HepG2 (cell line): ENCODE measurements around the gene COX7A2L. TPM values are rescaled to one million over a fixed set of nuclear protein-coding genes. Genes with fewer than 3 reads are reported as not detected.

Source experiments
- AKNA ChIP-seq: sonication (generic); formaldehyde crosslinking; IDR thresholded peaks from 2 replicates; pipeline ENCODE4 v1.4.0; 2020; ENCODE audit warnings: missing genetic modification reagents, borderline replicate concordance
- HOXA3 ChIP-seq: sonication (generic); formaldehyde crosslinking; IDR thresholded peaks from 2 replicates; pipeline ENCODE4 v1.5.0; 2020; ENCODE audit warnings: missing genetic modification reagents
- KDM4B ChIP-seq: sonication (generic); formaldehyde crosslinking; IDR thresholded peaks from 2 replicates; pipeline ENCODE4 v1.4.0; 2020; ENCODE audit warnings: missing genetic modification reagents
- KLF13 ChIP-seq: sonication (generic); formaldehyde crosslinking; IDR thresholded peaks from 2 replicates; pipeline ENCODE4 v1.4.0; 2020; ENCODE audit warnings: mild to moderate bottlenecking, missing genetic modification reagents
- KLF9 ChIP-seq: IDR thresholded peaks from 2 replicates; pipeline ENCODE4 v1.6.1; 2016; ENCODE audit warnings: low read depth
- MAZ ChIP-seq, 2 experiments: sonication (generic) in 1 of 2; formaldehyde crosslinking in 1 of 2; IDR thresholded peaks; 2 replicates each; pipeline versions ENCODE4 v1.5.0 to v1.6.1; 2012 to 2020; ENCODE audit warnings: low read depth in 2 of 2, mild to moderate bottlenecking in 2 of 2, borderline replicate concordance in 1 of 2, improper control_type of control experiment in 1 of 2, low read length in 1 of 2, missing genetic modification reagents in 1 of 2, moderate library complexity in 1 of 2
- MTF2 ChIP-seq: sonication (generic); formaldehyde crosslinking; IDR thresholded peaks from 2 replicates; pipeline ENCODE4 v1.5.0; 2020; ENCODE audit warnings: missing genetic modification reagents, borderline replicate concordance
- NFIB ChIP-seq: sonication (generic); formaldehyde crosslinking; IDR thresholded peaks from 2 replicates; pipeline ENCODE4 v1.9.0; 2021; ENCODE audit warnings: missing genetic modification reagents, mild to moderate bottlenecking, borderline replicate concordance
- NR2F6 ChIP-seq, 2 experiments: IDR thresholded peaks; 2 replicates each; pipeline ENCODE4 v1.6.1; 2016; ENCODE audit warnings: antibody characterized with exemption in 1 of 2, mild to moderate bottlenecking in 1 of 2
- SMARCE1 ChIP-seq: fragments of 450-650 bp; IDR thresholded peaks from 2 replicates; pipeline ENCODE4 v1.6.1; 2017; ENCODE audit warnings: borderline replicate concordance
- TMF1 ChIP-seq: sonication (generic); formaldehyde crosslinking; IDR thresholded peaks from 2 replicates; pipeline ENCODE4 v1.8.1; 2022; ENCODE audit warnings: low read depth, missing genetic modification reagents
- ZBTB38 ChIP-seq: sonication (generic); formaldehyde crosslinking; IDR thresholded peaks from 2 replicates; pipeline ENCODE4 v1.5.1; 2020; ENCODE audit warnings: mild to moderate bottlenecking, missing genetic modification reagents
- ZC3H4 ChIP-seq: sonication (generic); formaldehyde crosslinking; IDR thresholded peaks from 2 replicates; pipeline ENCODE4 v1.4.0; 2020; ENCODE audit warnings: missing genetic modification reagents, borderline replicate concordance
- ZFAT ChIP-seq: sonication (generic); formaldehyde crosslinking; conservative IDR thresholded peaks from 2 replicates; pipeline ENCODE4 v1.8.1; 2023; ENCODE audit warnings: missing genetic modification reagents, inconsistent platforms
- polyA plus RNA-seq, 8 experiments: library from polyadenylated mRNA; depleted of rRNA in 3 of 8; stranded (reverse) in 7 of 8; unstranded in 1 of 8; fragments of >200 nt; fragmentation: Illumina TruSeq in 4 of 8; extraction: Trizol in 4 of 8; gene quantifications; 2 replicates each; pipeline versions ENCODE4 v1.2.1 to v1.2.3, GENCODE V29; 2011 to 2016; ENCODE audit warnings: low read depth in 4 of 8, missing spikeins in 1 of 8, mixed read lengths in 1 of 8; ENCODE audit not compliant: insufficient read depth in 1 of 8
- total RNA-seq, 5 experiments: library from RNA; depleted of rRNA; stranded (reverse); fragments of >200 nt; fragmentation: Illumina TruSeq; extraction: Trizol; gene quantifications; 2 replicates each; pipeline ENCODE4 v1.2.3, GENCODE V29; 2016; ENCODE audit warnings: low read depth in 1 of 5
- TF ChIP-seq, protein P1 (sequence below): sonication (generic); formaldehyde crosslinking; IDR thresholded peaks from 2 replicates; pipeline ENCODE4 v1.5.0; 2020; ENCODE audit warnings: mild to moderate bottlenecking, missing genetic modification reagents
- TF ChIP-seq, protein P2 (sequence below): sonication (generic); formaldehyde crosslinking; IDR thresholded peaks from 2 replicates; pipeline ENCODE4 v1.8.1; 2022; ENCODE audit warnings: low read depth, mild to moderate bottlenecking, missing genetic modification reagents
- TF ChIP-seq, protein P3 (sequence below): IDR thresholded peaks from 2 replicates; pipeline ENCODE4 v1.6.1; 2012; ENCODE audit warnings: low read depth, low read length, improper control_type of control experiment

Gene COX7A2L
- total and polyA plus RNA-seq, 2 of the 13 experiments (the other 11 are each of a cell fraction or from before 2014, with no cell fraction given), result 155 to 201 TPM

DNA sequence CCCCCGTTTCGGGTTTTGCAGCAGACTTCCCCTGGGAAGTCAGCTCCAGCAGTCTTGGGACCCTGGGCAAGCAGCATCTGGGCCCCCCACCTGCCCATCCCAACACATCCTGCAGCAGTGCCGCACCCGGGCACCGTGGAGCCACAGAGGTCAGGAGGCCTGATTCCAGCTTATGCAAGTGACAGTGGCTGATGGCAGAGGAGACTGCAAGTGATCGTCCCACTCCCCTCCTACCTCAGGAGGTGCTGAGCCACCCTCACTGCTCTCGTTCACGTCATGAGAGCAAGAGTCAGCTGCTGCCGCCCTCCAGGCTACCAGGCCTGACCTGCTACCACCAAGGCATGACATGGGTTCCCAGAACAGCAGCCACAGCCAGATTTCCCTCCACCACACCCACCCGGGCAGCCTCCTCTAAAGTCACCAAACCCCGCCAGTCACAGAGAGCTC, 18.2 kb downstream of the COX7A2L start (continued):
- TF ChIP-seq, protein P1, sequence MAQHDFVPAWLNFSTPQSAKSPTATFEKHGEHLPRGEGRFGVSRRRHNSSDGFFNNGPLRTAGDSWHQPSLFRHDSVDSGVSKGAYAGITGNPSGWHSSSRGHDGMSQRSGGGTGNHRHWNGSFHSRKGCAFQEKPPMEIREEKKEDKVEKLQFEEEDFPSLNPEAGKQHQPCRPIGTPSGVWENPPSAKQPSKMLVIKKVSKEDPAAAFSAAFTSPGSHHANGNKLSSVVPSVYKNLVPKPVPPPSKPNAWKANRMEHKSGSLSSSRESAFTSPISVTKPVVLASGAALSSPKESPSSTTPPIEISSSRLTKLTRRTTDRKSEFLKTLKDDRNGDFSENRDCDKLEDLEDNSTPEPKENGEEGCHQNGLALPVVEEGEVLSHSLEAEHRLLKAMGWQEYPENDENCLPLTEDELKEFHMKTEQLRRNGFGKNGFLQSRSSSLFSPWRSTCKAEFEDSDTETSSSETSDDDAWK (CRISPR knock-in tag), result no peak
- TF ChIP-seq ZFAT (CRISPR knock-in tag), result no peak
- TF ChIP-seq KLF13 (CRISPR knock-in tag), result 0 out of 2 replicates have a peak, but pooled peaks have one; percentile 67
- TF ChIP-seq AKNA (CRISPR knock-in tag), result no peak
- no peak for TF ChIP-seq NR2F6 (IDR thresholded peaks at IDR 0.05)
- 0 out of 2 replicates have a peak, but pooled peaks have one; percentile 12 for TF ChIP-seq NR2F6 (CRISPR knock-in tag; IDR thresholded peaks at IDR 0.05)
- TF ChIP-seq, protein P2, sequence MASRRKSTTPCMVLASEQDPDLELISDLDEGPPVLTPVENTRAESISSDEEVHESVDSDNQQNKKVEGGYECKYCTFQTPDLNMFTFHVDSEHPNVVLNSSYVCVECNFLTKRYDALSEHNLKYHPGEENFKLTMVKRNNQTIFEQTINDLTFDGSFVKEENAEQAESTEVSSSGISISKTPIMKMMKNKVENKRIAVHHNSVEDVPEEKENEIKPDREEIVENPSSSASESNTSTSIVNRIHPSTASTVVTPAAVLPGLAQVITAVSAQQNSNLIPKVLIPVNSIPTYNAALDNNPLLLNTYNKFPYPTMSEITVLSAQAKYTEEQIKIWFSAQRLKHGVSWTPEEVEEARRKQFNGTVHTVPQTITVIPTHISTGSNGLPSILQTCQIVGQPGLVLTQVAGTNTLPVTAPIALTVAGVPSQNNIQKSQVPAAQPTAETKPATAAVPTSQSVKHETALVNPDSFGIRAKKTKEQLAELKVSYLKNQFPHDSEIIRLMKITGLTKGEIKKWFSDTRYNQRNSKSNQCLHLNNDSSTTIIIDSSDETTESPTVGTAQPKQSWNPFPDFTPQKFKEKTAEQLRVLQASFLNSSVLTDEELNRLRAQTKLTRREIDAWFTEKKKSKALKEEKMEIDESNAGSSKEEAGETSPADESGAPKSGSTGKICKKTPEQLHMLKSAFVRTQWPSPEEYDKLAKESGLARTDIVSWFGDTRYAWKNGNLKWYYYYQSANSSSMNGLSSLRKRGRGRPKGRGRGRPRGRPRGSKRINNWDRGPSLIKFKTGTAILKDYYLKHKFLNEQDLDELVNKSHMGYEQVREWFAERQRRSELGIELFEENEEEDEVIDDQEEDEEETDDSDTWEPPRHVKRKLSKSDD (CRISPR knock-in tag), result no peak
- TF ChIP-seq ZC3H4 (CRISPR knock-in tag), result peak; percentile 31; the same call in 1 of the 2 replicates
- TF ChIP-seq KLF9, result no peak
- TF ChIP-seq SMARCE1, result no peak
- TF ChIP-seq, protein P3, sequence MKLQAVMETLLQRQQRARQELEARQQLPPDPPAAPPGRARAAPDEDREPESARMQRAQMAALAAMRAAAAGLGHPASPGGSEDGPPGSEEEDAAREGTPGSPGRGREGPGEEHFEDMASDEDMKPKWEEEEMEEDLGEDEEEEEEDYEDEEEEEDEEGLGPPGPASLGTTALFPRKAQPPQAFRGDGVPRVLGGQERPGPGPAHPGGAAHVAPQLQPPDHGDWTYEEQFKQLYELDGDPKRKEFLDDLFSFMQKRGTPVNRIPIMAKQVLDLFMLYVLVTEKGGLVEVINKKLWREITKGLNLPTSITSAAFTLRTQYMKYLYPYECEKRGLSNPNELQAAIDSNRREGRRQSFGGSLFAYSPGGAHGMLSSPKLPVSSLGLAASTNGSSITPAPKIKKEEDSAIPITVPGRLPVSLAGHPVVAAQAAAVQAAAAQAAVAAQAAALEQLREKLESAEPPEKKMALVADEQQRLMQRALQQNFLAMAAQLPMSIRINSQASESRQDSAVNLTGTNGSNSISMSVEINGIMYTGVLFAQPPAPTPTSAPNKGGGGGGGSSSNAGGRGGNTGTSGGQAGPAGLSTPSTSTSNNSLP, result 0 out of 2 replicates have a peak, but pooled peaks have one; percentile 4
- 0 out of 2 replicates have a peak, but pooled peaks have one; percentile 51 for TF ChIP-seq MAZ (IDR thresholded peaks at IDR 0.05; ENCODE audit: borderline replicate concordance, low read depth, low read length)
- TF ChIP-seq MAZ (CRISPR knock-in tag; IDR thresholded peaks at IDR 0.05; ENCODE audit: low read depth), result no peak
- no peak for TF ChIP-seq HOXA3 (CRISPR knock-in tag)
- no peak for TF ChIP-seq KDM4B
- TF ChIP-seq ZBTB38 (CRISPR knock-in tag), result peak; percentile 49; the same call in 1 of the 2 replicates
- no peak for TF ChIP-seq TMF1 (CRISPR knock-in tag)
- TF ChIP-seq NFIB, result 0 out of 2 replicates have a peak, but pooled peaks have one; percentile 76
- no peak for TF ChIP-seq MTF2 (CRISPR knock-in tag)
